HepG2 (cell line): Measurements from ENCODE around the gene FNBP1L.

ENCODE experiments used
- CEBPG ChIP-seq: IDR thresholded peaks from 2 replicates; pipeline ENCODE4 v1.6.1; 2016
- GFI1 ChIP-seq: sonication (generic); formaldehyde crosslinking; IDR thresholded peaks from 2 replicates; pipeline ENCODE4 v1.5.0; 2020; ENCODE audit warnings: missing genetic modification reagents, mild to moderate bottlenecking, borderline replicate concordance
- KLF9 ChIP-seq: IDR thresholded peaks from 2 replicates; pipeline ENCODE4 v1.6.1; 2016; ENCODE audit warnings: low read depth
- NR2C2 ChIP-seq: sonication (generic); formaldehyde crosslinking; IDR thresholded peaks from 2 replicates; pipeline ENCODE4 v1.4.0; 2020; ENCODE audit warnings: missing genetic modification reagents, mild to moderate bottlenecking, moderate library complexity, borderline replicate concordance
- ZNF431 ChIP-seq: sonication (generic); formaldehyde crosslinking; IDR thresholded peaks from 2 replicates; pipeline ENCODE4 v1.9.0; 2022; ENCODE audit warnings: missing genetic modification reagents, low read depth, mild to moderate bottlenecking, borderline replicate concordance

DNA sequence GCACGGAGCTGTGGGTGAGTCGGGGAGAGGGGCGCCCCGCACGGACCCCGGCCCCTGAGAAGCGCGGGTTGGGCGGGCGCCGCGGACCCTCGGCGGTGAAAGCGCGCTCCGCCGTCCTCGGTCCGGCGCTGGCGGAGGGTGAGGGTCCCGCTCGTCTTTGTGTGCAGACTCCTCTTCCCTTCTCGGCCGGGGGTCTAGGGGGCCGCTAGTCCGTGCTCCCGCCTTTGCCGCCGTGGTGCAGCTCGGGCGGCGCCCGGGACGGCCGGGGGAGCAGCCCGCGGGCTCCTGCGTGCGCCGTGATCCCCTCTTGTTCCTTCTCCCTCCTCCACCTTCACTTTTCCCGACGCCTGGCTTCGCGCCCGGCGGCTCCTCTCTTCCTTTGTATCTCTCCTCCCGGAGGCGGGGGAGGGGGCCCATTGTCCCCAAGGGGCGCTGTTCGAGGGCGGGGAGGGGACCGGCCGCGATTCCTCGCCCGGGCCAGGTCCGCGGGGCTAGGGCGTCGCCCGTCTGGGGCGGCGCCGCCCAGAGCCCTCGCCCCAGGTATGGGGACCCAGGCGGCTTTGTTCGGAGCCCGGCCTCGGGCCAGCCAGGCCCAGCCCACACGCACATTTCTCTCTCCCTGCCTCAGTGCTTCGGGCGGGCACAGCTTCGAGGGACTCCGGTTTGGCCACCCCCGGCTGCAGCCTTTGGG, 519 bp downstream of the FNBP1L start:
- TF ChIP-seq CEBPG (CRISPR knock-in tag) (no peak), ZNF431 (CRISPR knock-in tag) (no peak), GFI1 (CRISPR knock-in tag) (no peak), NR2C2 (CRISPR knock-in tag) (no peak), KLF9 (CRISPR knock-in tag) (no peak)
